ENCODE measurements around the gene UBE2C. TPM values are rescaled to one million over a fixed set of nuclear protein-coding genes. Genes with fewer than 3 reads are reported as not detected.
"Not testable (repeated sequence)": the region's sequence is repeated elsewhere in the genome, so short reads cannot be mapped to it uniquely, and the experiment has no call there.

Gene UBE2C
- total RNA-seq, 2 experiments from 2014 or later, result 0.52 to 0.64 TPM

GRCh38 chr20:45788351-45788750 is 24.1 kb upstream of the UBE2C start:
- peaks cover 16% of the 10 kb centered on the region for H3K36me3 Mint-ChIP-seq (ENCODE audit: low read depth)
- no peaks in the 10 kb centered on the region for H3K9me3 ChIP-seq (ENCODE audit: control insufficient read depth in 1 of 2, insufficient read depth in 1 of 2, low read length in 2 of 2)

GRCh38 chr20:45792317-45793118 is 19.9 kb upstream of the UBE2C start:
- Mint-ChIP-seq H3K4me1 (ENCODE audit: low read depth) (peaks cover 25% of the 10 kb centered on the region), H3K27ac (peak overlapping the region; percentile 91), H3K36me3 (ENCODE audit: low read depth) (peaks cover 52% of the 10 kb centered on the region), H3K4me3 (peak overlapping the region; percentile 98), H3K27me3 (no peaks in the 10 kb centered on the region), H3K9me3 (no peaks in the 10 kb centered on the region)
- Histone ChIP-seq H3K4me3 (ENCODE audit: low read length) (peak overlapping the region; percentile 90), H3K27me3 (ENCODE audit: control insufficient read depth in 1 of 2, insufficient read depth in 2 of 2, low read length in 2 of 2) (no peaks in the 10 kb centered on the region), H3K4me1 (ENCODE audit: insufficient read depth, low read length) (peaks cover 20% of the 10 kb centered on the region), H3K36me3 (ENCODE audit: insufficient read depth, low read length) (peaks cover 26% of the 10 kb centered on the region), H3K9me3 (ENCODE audit: control insufficient read depth in 1 of 2, insufficient read depth in 1 of 2, low read length in 2 of 2) (no peaks in the 10 kb centered on the region), H3K27ac (ENCODE audit: low read depth in 1 of 2, low read length in 2 of 2) (peak overlapping the region; percentile 80 to 81)
- POLR2A ChIA-PET, result interaction anchor here (0.6 to 1.8 kb wide), 5 partner anchors 52 to 429 kb away, joined by 3 to 9 read pairs (median 3); partner anchors contain the start of genes PCIF1, PIGT, SYS1 and ZNF335
- ATAC-seq (ENCODE audit: poor library complexity) (peak; percentile 3), DNase-seq (peak in 5 of 14 experiments; percentile 1 to 56 (median 8))
- TF ChIP-seq CTCF (IDR thresholded peaks at IDR 0.05), result no peak
- intact Hi-C loops (cut with DNase I, micrococcal nuclease), result loop anchor here in 1 of 2 experiments (2.0 to 10.0 kb wide), 4 partner anchors 20 to 892 kb away; partner anchors contain the start of genes NCOA5, TP53RK, UBE2C and ZNF335
- CTCF ChIA-PET, result no interaction called here

More at GRCh38 chr20:45788351-45788750, 24.1 kb upstream of the UBE2C start:
- H3K4me1 Mint-ChIP-seq (ENCODE audit: low read depth), result peaks cover 20% of the 10 kb centered on the region
- DNase-seq, result no peak
- POLR2A ChIA-PET, result no interaction called here
- H3K4me3 Mint-ChIP-seq, result no peak overlapping the region
- no peaks in the 10 kb centered on the region for H3K9me3 Mint-ChIP-seq
- peaks cover 20% of the 10 kb centered on the region for H3K4me1 ChIP-seq (ENCODE audit: insufficient read depth, low read length)
- H3K27me3 ChIP-seq (ENCODE audit: control insufficient read depth in 1 of 2, insufficient read depth in 2 of 2, low read length in 2 of 2), result no peaks in the 10 kb centered on the region
- no peaks in the 10 kb centered on the region for H3K27me3 Mint-ChIP-seq
- H3K27ac ChIP-seq (ENCODE audit: low read depth in 1 of 2, low read length in 2 of 2), result no peak overlapping the region
- H3K36me3 ChIP-seq (ENCODE audit: insufficient read depth, low read length), result no peaks in the 10 kb centered on the region
- ATAC-seq (ENCODE audit: poor library complexity), result no peak
- H3K27ac Mint-ChIP-seq, result no peak overlapping the region
- intact Hi-C loops (cut with DNase I, micrococcal nuclease), result no loop called here
- no peak overlapping the region for H3K4me3 ChIP-seq (ENCODE audit: low read length)
- CTCF ChIA-PET, result interaction anchor here (2.9 kb wide), 1 partner anchor 11 kb away, joined by 11 read pairs; no protein-coding TSS in a partner anchor
- TF ChIP-seq CTCF (IDR thresholded peaks at IDR 0.05), result no peak

- H3K27ac Mint-ChIP-seq, result no peak overlapping the region
- H3K4me1 ChIP-seq (ENCODE audit: insufficient read depth, low read length), result peaks cover 22% of the 10 kb centered on the region
- ChIA-PET POLR2A (no interaction called here), CTCF (interaction anchor here (1.0 to 1.7 kb wide), 2 partner anchors 9 to 218 kb away, joined by 3 to 4 read pairs; no protein-coding TSS in a partner anchor)
- peaks cover 27% of the 10 kb centered on the region for H3K4me1 Mint-ChIP-seq (ENCODE audit: low read depth)
- no peak for TF ChIP-seq CTCF (IDR thresholded peaks at IDR 0.05)
- H3K9me3 ChIP-seq (ENCODE audit: control insufficient read depth in 1 of 2, insufficient read depth in 1 of 2, low read length in 2 of 2), result no peaks in the 10 kb centered on the region
- no peak overlapping the region for H3K27ac ChIP-seq (ENCODE audit: low read depth in 1 of 2, low read length in 2 of 2)
- H3K27me3 ChIP-seq (ENCODE audit: control insufficient read depth in 1 of 2, insufficient read depth in 2 of 2, low read length in 2 of 2), result no peaks in the 10 kb centered on the region
- no peak overlapping the region for H3K4me3 ChIP-seq (ENCODE audit: low read length)
- peaks cover 33% of the 10 kb centered on the region for H3K36me3 ChIP-seq (ENCODE audit: insufficient read depth, low read length)
- H3K4me3 Mint-ChIP-seq, result peak overlapping the region; percentile 8
- no peak for DNase-seq
- intact Hi-C loops (cut with DNase I, micrococcal nuclease), result loop anchor here in 1 of 2 experiments (5.0 to 10.0 kb wide), 2 partner anchors 61 to 888 kb away; partner anchors contain the start of genes ACOT8, TP53RK and ZSWIM3
- H3K36me3 Mint-ChIP-seq (ENCODE audit: low read depth), result peaks cover 69% of the 10 kb centered on the region
- H3K9me3 Mint-ChIP-seq, result no peaks in the 10 kb centered on the region
- ATAC-seq (ENCODE audit: poor library complexity), result no peak
- H3K27me3 Mint-ChIP-seq, result no peaks in the 10 kb centered on the region
Measured at GRCh38 chr20:45796337-45797065, 15.9 kb upstream of the UBE2C start.

GRCh38 chr20:45797510-45797909 is 14.9 kb upstream of the UBE2C start:
- ATAC-seq (ENCODE audit: poor library complexity); H3K4me3 ChIP-seq (ENCODE audit: low read length); H3K9me3 ChIP-seq (ENCODE audit: control insufficient read depth in 1 of 2, insufficient read depth in 1 of 2, low read length in 2 of 2); H3K4me3 Mint-ChIP-seq; H3K9me3 Mint-ChIP-seq; CTCF ChIA-PET; DNase-seq; H3K27me3 ChIP-seq (ENCODE audit: control insufficient read depth in 1 of 2, insufficient read depth in 2 of 2, low read length in 2 of 2); H3K27ac ChIP-seq (ENCODE audit: low read depth in 1 of 2, low read length in 2 of 2); H3K27ac Mint-ChIP-seq; POLR2A ChIA-PET; H3K27me3 Mint-ChIP-seq: not testable (repeated sequence)
- Mint-ChIP-seq H3K4me1 (ENCODE audit: low read depth) (peaks cover 21% of the 10 kb centered on the region), H3K36me3 (ENCODE audit: low read depth) (peaks cover 71% of the 10 kb centered on the region)
- peaks cover 13% of the 10 kb centered on the region for H3K4me1 ChIP-seq (ENCODE audit: insufficient read depth, low read length)
- intact Hi-C loops (cut with DNase I, micrococcal nuclease), result loop anchor here in 1 of 2 experiments (5.0 to 10.0 kb wide), 2 partner anchors 60 to 887 kb away; partner anchors contain the start of genes ACOT8, TP53RK and ZSWIM3
- peaks cover 43% of the 10 kb centered on the region for H3K36me3 ChIP-seq (ENCODE audit: insufficient read depth, low read length)
